OCI-LY1 (cell line): ENCODE data around the gene DCDC1.
"Not testable (repeated sequence)": the region's sequence is repeated elsewhere in the genome, so short reads cannot be mapped to it uniquely, and the experiment has no call there.

Source experiments
- H2AFZ ChIP-seq: fragments of 200-600 bp; sonication (generic), shearing (Covaris generic); 2 replicates; pipeline ENCODE4 v1.6.0; 2014; ENCODE audit warnings: antibody characterized with exemption, mild to moderate bottlenecking, low read length
- H3F3A ChIP-seq: fragments of 200-600 bp; sonication (generic), shearing (Covaris generic); 2 replicates; pipeline ENCODE4 v1.6.0; 2014; ENCODE audit warnings: mild to moderate bottlenecking, antibody characterized with exemption, low read length, moderate library complexity; ENCODE audit not compliant: insufficient read depth
- H3K27ac ChIP-seq: fragments of 200-600 bp; sonication (generic); 2 replicates; pipeline ENCODE4 v1.5.1; 2014; ENCODE audit warnings: low read length, mixed run types, mild to moderate bottlenecking, low read depth; ENCODE audit not compliant: poor library complexity, severe bottlenecking
- H3K27me3 ChIP-seq: fragments of 200-600 bp; sonication (generic); 2 replicates; pipeline ENCODE4 v1.6.0; 2014; ENCODE audit warnings: antibody characterized with exemption, mild to moderate bottlenecking, low read length, moderate library complexity; ENCODE audit not compliant: insufficient read depth
- H3K36me3 ChIP-seq: fragments of 200-600 bp; sonication (generic); 2 replicates; pipeline ENCODE4 v1.6.1; 2014; ENCODE audit warnings: mild to moderate bottlenecking, antibody characterized with exemption, low read length, moderate library complexity, mixed read lengths; ENCODE audit not compliant: insufficient read depth
- H3K4me1 ChIP-seq: fragments of 200-600 bp; sonication (generic); 2 replicates; pipeline ENCODE4 v1.5.1; 2014; ENCODE audit warnings: mild to moderate bottlenecking, low read length, moderate library complexity; ENCODE audit not compliant: insufficient read depth, severe bottlenecking
- H3K4me2 ChIP-seq: fragments of 200-600 bp; sonication (generic), shearing (Covaris generic); 2 replicates; pipeline ENCODE4 v1.6.1; 2014; ENCODE audit warnings: low read length
- H3K4me3 ChIP-seq: fragments of 200-600 bp; sonication (generic); 2 replicates; pipeline ENCODE4 v1.5.1; 2014; ENCODE audit warnings: low read length, low read depth, mild to moderate bottlenecking, mixed read lengths; ENCODE audit not compliant: poor library complexity, severe bottlenecking
- H3K79me2 ChIP-seq: fragments of 200-600 bp; shearing (Covaris generic); 2 replicates; pipeline ENCODE4 v1.6.1; 2016; ENCODE audit warnings: mixed run types, low read length, mixed read lengths; ENCODE audit not compliant: insufficient read depth
- H3K9ac ChIP-seq: fragments of 200-600 bp; sonication (generic), shearing (Covaris generic); 2 replicates; pipeline ENCODE4 v1.6.1; 2014; ENCODE audit warnings: mild to moderate bottlenecking, low read length, mixed read lengths
- H3K9me2 ChIP-seq: fragments of 200-600 bp; sonication (generic), shearing (Covaris generic); 2 replicates; pipeline ENCODE4 v1.6.1; 2014; ENCODE audit warnings: low read depth, mild to moderate bottlenecking, low read length, mixed read lengths
- H3K9me3 ChIP-seq: fragments of 200-600 bp; shearing (Covaris generic); 2 replicates; pipeline ENCODE4 v1.6.1; 2014; ENCODE audit warnings: low read length, mixed read lengths
- H4K20me1 ChIP-seq: fragments of 200-600 bp; sonication (generic), shearing (Covaris generic); 2 replicates; pipeline ENCODE4 v1.6.0; 2016; ENCODE audit warnings: mild to moderate bottlenecking, low read length; ENCODE audit not compliant: insufficient read depth
- CTCF ChIP-seq: fragments of 200-600 bp; sonication (generic), shearing (Covaris generic); IDR thresholded peaks from 2 replicates; pipeline ENCODE4 v1.5.1; 2017; ENCODE audit warnings: mild to moderate bottlenecking, antibody characterized with exemption, low read length, moderate library complexity, mixed read lengths
- EZH2 ChIP-seq: fragments of 200-600 bp; sonication (generic), shearing (Covaris generic); IDR thresholded peaks from 2 replicates; pipeline ENCODE4 v1.8.0; 2017; ENCODE audit warnings: borderline replicate concordance, mixed run types, mild to moderate bottlenecking, antibody characterized with exemption, low read length, moderate library complexity, mixed read lengths

The DCDC1 gene

GRCh38 chr11:31326470-31327148 is 42.9 kb downstream of the DCDC1 start:
- Histone ChIP-seq H3K4me3 (no peak overlapping the region), H3K9me3 (no peaks in the 10 kb centered on the region), H3K36me3 (no peaks in the 10 kb centered on the region), H3K9ac (no peak overlapping the region), H3K4me2 (no peak overlapping the region), H2AFZ (no peak overlapping the region), H3F3A (no peaks in the 10 kb centered on the region), H4K20me1 (no peaks in the 10 kb centered on the region), H3K27ac (no peak overlapping the region), H3K9me2 (no peaks in the 10 kb centered on the region), H3K27me3 (no peaks in the 10 kb centered on the region), H3K79me2 (no peaks in the 10 kb centered on the region), H3K4me1 (no peaks in the 10 kb centered on the region)
- TF ChIP-seq CTCF (no peak), EZH2 (no peak)

- no peak for TF ChIP-seq EZH2
- TF ChIP-seq CTCF, result no peak
Measured at GRCh38 chr11:31325160-31325559, 44.4 kb downstream of the DCDC1 start.

GRCh38 chr11:31323145-31323544 is 46.4 kb downstream of the DCDC1 start:
- H3K27ac ChIP-seq, result no peak overlapping the region
- no peaks in the 10 kb centered on the region for H3K9me2 ChIP-seq
- no peaks in the 10 kb centered on the region for H3K79me2 ChIP-seq
- H2AFZ ChIP-seq, result no peak overlapping the region
- H3K4me1 ChIP-seq, result no peaks in the 10 kb centered on the region
- H3K9ac ChIP-seq, result no peak overlapping the region
- no peaks in the 10 kb centered on the region for H3K27me3 ChIP-seq
- H3K4me2 ChIP-seq, result no peak overlapping the region
- H3K4me3 ChIP-seq, result no peak overlapping the region
- no peaks in the 10 kb centered on the region for H3K9me3 ChIP-seq
- H3K36me3 ChIP-seq, result no peaks in the 10 kb centered on the region
- H3F3A ChIP-seq, result no peaks in the 10 kb centered on the region
- no peak for TF ChIP-seq CTCF
- TF ChIP-seq EZH2, result no peak
- H4K20me1 ChIP-seq, result no peaks in the 10 kb centered on the region

More at GRCh38 chr11:31325160-31325559, 44.4 kb downstream of the DCDC1 start:
- Histone ChIP-seq H3K4me2 (no peak overlapping the region), H3K27me3 (no peaks in the 10 kb centered on the region), H3K27ac (no peak overlapping the region), H3K9me2 (no peaks in the 10 kb centered on the region), H3K36me3 (no peaks in the 10 kb centered on the region), H3K9ac (no peak overlapping the region), H3F3A (no peaks in the 10 kb centered on the region), H3K4me1 (no peaks in the 10 kb centered on the region), H3K4me3 (no peak overlapping the region), H4K20me1 (no peaks in the 10 kb centered on the region), H2AFZ (no peak overlapping the region), H3K79me2 (no peaks in the 10 kb centered on the region), H3K9me3 (no peaks in the 10 kb centered on the region)

GRCh38 chr11:31321494-31321893 is 48.0 kb downstream of the DCDC1 start:
- H3K9me2 ChIP-seq, H3F3A ChIP-seq, H3K79me2 ChIP-seq, H3K4me3 ChIP-seq, H3K4me1 ChIP-seq, H3K9me3 ChIP-seq, H3K4me2 ChIP-seq, H3K36me3 ChIP-seq, H3K9ac ChIP-seq, H3K27ac ChIP-seq, H4K20me1 ChIP-seq, H2AFZ ChIP-seq, H3K27me3 ChIP-seq: not testable (repeated sequence)
